PFSK-1 (cell line): ENCODE data around the gene C2CD5.

Experiments used
- FOXP2 ChIP-seq: optimal IDR thresholded peaks from 2 replicates; pipeline ENCODE3; 2011; ENCODE audit warnings: borderline replicate concordance, control low read depth, inconsistent platforms; ENCODE audit not compliant: insufficient read depth; ENCODE audit errors: extremely low read length, extremely low read depth
- POLR2AphosphoS5 ChIP-seq: IDR thresholded peaks from 2 replicates; pipeline ENCODE4 v1.6.1; 2012; ENCODE audit warnings: low read depth, mild to moderate bottlenecking, control low read depth, low read length, moderate library complexity
- REST ChIP-seq, 2 experiments: IDR thresholded peaks; 2 replicates each; pipeline versions ENCODE4 v1.6.1 to v1.8.0; 2011 to 2012; ENCODE audit warnings: low read depth in 2 of 2, low read length in 2 of 2, control low read depth in 1 of 2, inconsistent platforms in 1 of 2, mild to moderate bottlenecking in 1 of 2, moderate library complexity in 1 of 2; ENCODE audit not compliant: insufficient read depth in 1 of 2
- SIN3A ChIP-seq: IDR thresholded peaks from 2 replicates; pipeline ENCODE4 v1.6.1; 2012; ENCODE audit warnings: mild to moderate bottlenecking, low read length, moderate library complexity, borderline replicate concordance; ENCODE audit not compliant: insufficient read depth
- TAF1 ChIP-seq: IDR thresholded peaks from 2 replicates; pipeline ENCODE4 v1.6.1; 2012; ENCODE audit warnings: low read length, control low read depth, borderline replicate concordance; ENCODE audit not compliant: insufficient read depth

Gene C2CD5

DNA sequence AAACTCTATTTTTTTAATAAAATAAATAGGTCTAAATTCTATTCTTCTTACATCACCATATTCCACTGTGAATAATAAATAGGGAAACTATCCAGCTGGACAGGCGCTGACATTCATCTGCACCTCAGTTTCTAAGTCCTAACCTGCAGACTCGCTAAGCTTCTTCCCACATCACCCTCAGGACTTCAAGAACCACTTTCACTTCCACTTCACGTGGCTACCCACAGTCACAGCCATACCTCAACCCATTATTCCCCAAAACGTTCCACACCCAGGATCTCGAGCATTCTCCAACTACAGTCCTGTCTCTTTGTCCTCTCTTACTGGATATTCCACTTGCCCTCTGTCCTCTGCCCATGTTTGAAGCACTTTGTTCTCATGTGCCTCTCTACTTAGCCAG, 71.1 kb downstream of the C2CD5 start:
- TF ChIP-seq TAF1 (no peak), SIN3A (no peak), FOXP2 (no peak), REST (IDR thresholded peaks at IDR 0.05; ENCODE audit: insufficient read depth in 1 of 2, low read depth in 2 of 2, low read length in 2 of 2) (no peak), POLR2AphosphoS5 (no peak)

GRCh38 chr12:22467190-22467589, 77.2 kb downstream of the C2CD5 start:
- TF ChIP-seq POLR2AphosphoS5 (no peak), TAF1 (no peak), FOXP2 (no peak), REST (IDR thresholded peaks at IDR 0.05; ENCODE audit: insufficient read depth in 1 of 2, low read depth in 2 of 2, low read length in 2 of 2) (no peak), SIN3A (no peak)

DNA sequence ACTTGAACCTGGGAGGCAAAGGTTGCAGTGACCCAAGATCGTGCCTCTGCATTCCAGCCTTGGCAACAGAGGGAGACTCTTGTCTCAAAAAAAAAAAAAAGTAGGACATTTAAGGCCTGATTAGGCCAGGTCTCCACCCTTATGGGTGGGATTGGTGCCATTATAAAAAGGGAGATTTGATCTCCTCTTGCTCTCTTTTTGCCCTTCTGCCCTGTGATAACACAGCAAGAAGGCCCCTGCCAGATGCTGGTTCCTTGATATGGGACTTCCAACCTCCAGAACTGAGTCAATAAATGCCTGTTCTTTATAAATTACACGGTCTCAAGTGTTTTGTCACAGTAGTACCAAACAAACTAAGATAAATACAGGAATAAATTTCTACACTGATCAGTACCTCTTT, 81.0 kb downstream of the C2CD5 start:
- TF ChIP-seq SIN3A (no peak), TAF1 (no peak), REST (IDR thresholded peaks at IDR 0.05; ENCODE audit: insufficient read depth in 1 of 2, low read depth in 2 of 2, low read length in 2 of 2) (no peak), POLR2AphosphoS5 (no peak), FOXP2 (no peak)

DNA sequence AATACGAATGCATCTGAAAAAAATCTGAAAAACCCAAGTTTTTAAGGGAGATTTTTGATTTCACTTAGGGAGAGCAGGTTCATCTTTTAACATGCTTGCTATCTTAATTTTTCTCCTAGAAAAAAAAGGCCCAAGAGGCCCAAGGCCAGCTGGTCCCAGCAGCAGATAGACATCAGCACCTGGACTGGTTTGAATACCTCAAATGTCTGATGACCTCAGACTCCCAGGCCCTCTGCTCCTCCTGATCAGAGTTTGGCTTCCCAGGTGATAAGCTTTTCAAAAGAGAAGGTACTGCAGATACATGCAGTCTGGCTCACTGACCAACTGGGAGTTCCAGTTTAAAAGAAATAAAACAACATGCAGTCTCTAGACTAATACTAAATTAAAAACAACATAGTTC, 82.6 kb downstream of the C2CD5 start:
- no peak for TF ChIP-seq POLR2AphosphoS5
- TF ChIP-seq FOXP2 = no peak
- TF ChIP-seq SIN3A = no peak
- TF ChIP-seq REST (IDR thresholded peaks at IDR 0.05; ENCODE audit: insufficient read depth in 1 of 2, low read depth in 2 of 2, low read length in 2 of 2) = no peak

GRCh38 chr12:22459838-22460490, 84.4 kb downstream of the C2CD5 start:
- no peak for TF ChIP-seq TAF1
- TF ChIP-seq FOXP2 = no peak
- no peak for TF ChIP-seq SIN3A
- TF ChIP-seq REST (IDR thresholded peaks at IDR 0.05; ENCODE audit: insufficient read depth in 1 of 2, low read depth in 2 of 2, low read length in 2 of 2) = no peak
- TF ChIP-seq POLR2AphosphoS5 = no peak
